NCI-H1436 (cell line): ENCODE results near the gene TEDC2.
A peak's percentile ranks its signal among the peaks of the same experiment; 100 is the strongest.
"Not testable (repeated sequence)": the region's sequence is repeated elsewhere in the genome, so short reads cannot be mapped to it uniquely, and the experiment has no call there.

ENCODE experiments used
- DNase-seq: peaks from one replicate; lab custom pipeline; 2025; lab: John Stamatoyannopoulos, UW

The TEDC2 gene

GRCh38 chr16:2459647-2460390 lies at the start of gene TEDC2:
Gene TEDC2 (plus strand): TSS chr16:2460109. CDS start chr16:2460145, 36 bp downstream.
- peak; percentile 97 for DNase-seq

- no peak for DNase-seq
Measured at GRCh38 chr16:2415085-2415484, 44.8 kb upstream of the TEDC2 start.

GRCh38 chr16:2420035-2420434 lies 39.9 kb upstream of the TEDC2 start:
- DNase-seq = no peak

GRCh38 chr16:2422123-2422867 lies 37.6 kb upstream of the TEDC2 start:
- DNase-seq = no peak

GRCh38 chr16:2424061-2425007 lies 35.6 kb upstream of the TEDC2 start:
- no peak for DNase-seq

- no peak for DNase-seq
Measured at GRCh38 chr16:2425008-2425518, 34.8 kb upstream of the TEDC2 start.

- DNase-seq = no peak
Measured at GRCh38 chr16:2425825-2426430, 34.0 kb upstream of the TEDC2 start.

- DNase-seq = no peak
Measured at GRCh38 chr16:2426941-2427361, 33.0 kb upstream of the TEDC2 start.

GRCh38 chr16:2427526-2427925 lies 32.4 kb upstream of the TEDC2 start:
- DNase-seq = no peak

- no peak for DNase-seq
Measured at GRCh38 chr16:2428051-2428783, 31.7 kb upstream of the TEDC2 start.

- no peak for DNase-seq
Measured at GRCh38 chr16:2428784-2429033, 31.2 kb upstream of the TEDC2 start.

- DNase-seq = peak; percentile 94
Measured at GRCh38 chr16:2429034-2429770, 30.7 kb upstream of the TEDC2 start, which contains the start of gene CCNF. Gene CCNF (plus strand): TSS chr16:2429447. CDS start chr16:2429482, 35 bp downstream.

GRCh38 chr16:2429771-2430663 lies 29.9 kb upstream of the TEDC2 start:
- DNase-seq = no peak

- DNase-seq = no peak
Measured at GRCh38 chr16:2432286-2432685, 27.6 kb upstream of the TEDC2 start.

- DNase-seq = no peak
Measured at GRCh38 chr16:2432801-2433505, 27.0 kb upstream of the TEDC2 start.

GRCh38 chr16:2435236-2435635 lies 24.7 kb upstream of the TEDC2 start:
- DNase-seq = not testable (repeated sequence)

- DNase-seq = no peak
Measured at GRCh38 chr16:2436110-2436509, 23.8 kb upstream of the TEDC2 start.

- no peak for DNase-seq
Measured at GRCh38 chr16:2437032-2437790, 22.7 kb upstream of the TEDC2 start.
